Activated CD4-positive, alpha-beta T cell treated with anti-CD3 and anti-CD28 coated beads for 1 hour (primary cell): ENCODE results near the gene DENND6A.
"Not testable (repeated sequence)": the region's sequence is repeated elsewhere in the genome, so short reads cannot be mapped to it uniquely, and the experiment has no call there.

Source experiments
- DNase-seq: peaks from one replicate; pipeline ENCODE4 v3.0.0-alpha.2; 2020

DENND6A gene

GRCh38 chr3:57624801-57625200 is 68.1 kb downstream of the DENND6A start:
- DNase-seq = no peak

GRCh38 chr3:57622362-57622761 is 70.5 kb downstream of the DENND6A start:
- DNase-seq = no peak

GRCh38 chr3:57617739-57618138 is 75.1 kb downstream of the DENND6A start:
- no peak for DNase-seq

GRCh38 chr3:57616233-57616632 is 76.6 kb downstream of the DENND6A start:
- DNase-seq = no peak

GRCh38 chr3:57611870-57612269 is 81.0 kb downstream of the DENND6A start:
- DNase-seq = not testable (repeated sequence)

GRCh38 chr3:57605683-57606082 is 87.2 kb downstream of the DENND6A start:
- no peak for DNase-seq

GRCh38 chr3:57604971-57605370 is 87.9 kb downstream of the DENND6A start:
- no peak for DNase-seq

- no peak for DNase-seq
Measured at GRCh38 chr3:57600195-57600594, 92.7 kb downstream of the DENND6A start.

- no peak for DNase-seq
Measured at GRCh38 chr3:57598765-57599360, 94.0 kb downstream of the DENND6A start.

- peak; percentile 99 for DNase-seq
Measured at GRCh38 chr3:57597127-57597923, 95.6 kb downstream of the DENND6A start, which contains the start of gene ARF4. ARF4 (minus strand) TSS chr3:57597344; CDS start chr3:57597140, 204 bp downstream.

- peak; percentile 35 for DNase-seq
Measured at GRCh38 chr3:57596495-57597126, 96.3 kb downstream of the DENND6A start.

- no peak for DNase-seq
Measured at GRCh38 chr3:57594576-57594975, 98.3 kb downstream of the DENND6A start.

- no peak for DNase-seq
Measured at GRCh38 chr3:57594144-57594543, 98.7 kb downstream of the DENND6A start.

GRCh38 chr3:57592306-57592705 is 100.6 kb downstream of the DENND6A start:
- DNase-seq = no peak

GRCh38 chr3:57587905-57588304 is 105.0 kb downstream of the DENND6A start:
- DNase-seq = no peak

- DNase-seq = no peak
Measured at GRCh38 chr3:57586778-57587177, 106.1 kb downstream of the DENND6A start.

- no peak for DNase-seq
Measured at GRCh38 chr3:57583544-57583943, 109.3 kb downstream of the DENND6A start.

- no peak for DNase-seq
Measured at GRCh38 chr3:57582474-57583168, 110.3 kb downstream of the DENND6A start.

- no peak for DNase-seq
Measured at GRCh38 chr3:57577801-57578200, 115.1 kb downstream of the DENND6A start.

GRCh38 chr3:57575966-57576626 is 116.8 kb downstream of the DENND6A start:
- DNase-seq = no peak
